ENCODE measurements around the gene LOXL1.

GRCh38 chr15:73921254-73921925, 4.9 kb upstream of the LOXL1 start:
- no peak for TF ChIP-seq CTCF (IDR thresholded peaks at IDR 0.05 in 2 of 3, conservative IDR thresholded peaks at IDR 0.05 in 1 of 3; ENCODE audit: control insufficient read depth in 2 of 3, extremely low read depth in 1 of 3, insufficient read depth in 1 of 3, low read depth in 3 of 3, low read length in 3 of 3)
- TF ChIP-seq ZBTB11 (CRISPR knock-in tag; IDR thresholded peaks at IDR 0.05), result no peak
- TF ChIP-seq EZH2 (IDR thresholded peaks at IDR 0.05; ENCODE audit: borderline replicate concordance, control insufficient read depth, low read depth, low read length), result no peak
- TF ChIP-seq RAD21 (IDR thresholded peaks at IDR 0.05; ENCODE audit: insufficient read depth, low read depth, low read length), result no peak
- no peak for TF ChIP-seq POLR2A (IDR thresholded peaks at IDR 0.05; ENCODE audit: low read depth, low read length)
- no peak for TF ChIP-seq EGR1 (IDR thresholded peaks at IDR 0.05; ENCODE audit: borderline replicate concordance in 1 of 2, low read depth in 2 of 2, low read length in 2 of 2)
- no peak for TF ChIP-seq FOS (IDR thresholded peaks at IDR 0.05; ENCODE audit: borderline replicate concordance, extremely low read depth, insufficient read length)
- TF ChIP-seq MEF2A (IDR thresholded peaks at IDR 0.05; ENCODE audit: insufficient read depth, low read depth, low read length), result no peak
- no peak for TF ChIP-seq RCOR1 (conservative IDR thresholded peaks at IDR 0.05; ENCODE audit: low read depth, low read length)
- TF ChIP-seq NFIC (IDR thresholded peaks at IDR 0.05; ENCODE audit: low read depth, low read length), result no peak
